Kidney epithelial cell (primary cell): ENCODE results near the gene WASF2. TPM values are rescaled to one million over a fixed set of nuclear protein-coding genes. Genes with fewer than 3 reads are reported as not detected.

Source experiments
- DNase-seq: peaks from one replicate; pipeline ENCODE4 v3.0.0-alpha.2; 2010; ENCODE audit warnings: low read depth
- H3K27me3 ChIP-seq: 2 replicates; pipeline ENCODE4 v1.6.0; 2011; ENCODE audit warnings: low read length; ENCODE audit not compliant: control insufficient read depth, insufficient read depth
- H3K36me3 ChIP-seq: 2 replicates; pipeline ENCODE4 v1.5.1; 2011; ENCODE audit warnings: low read length; ENCODE audit not compliant: control insufficient read depth, insufficient read depth
- H3K4me3 ChIP-seq: 2 replicates; pipeline ENCODE4 v1.5.1; 2011; ENCODE audit warnings: low read depth, mild to moderate bottlenecking, control low read depth, low read length
- total RNA-seq: library from RNA; depleted of rRNA; stranded (reverse); fragments of >200 nt; gene quantifications from 2 replicates; pipeline ENCODE4 v1.2.3, GENCODE V29; 2015
- TF ChIP-seq, protein P1 (sequence below): IDR thresholded peaks from 2 replicates; pipeline ENCODE4 v1.5.1; 2011; ENCODE audit warnings: mild to moderate bottlenecking, moderate library complexity, low read length, control low read depth, inconsistent platforms; ENCODE audit not compliant: insufficient read depth, poor library complexity, severe bottlenecking

Gene WASF2
- total RNA-seq, 1 donor from 2014 or later: 52.4 TPM

DNA sequence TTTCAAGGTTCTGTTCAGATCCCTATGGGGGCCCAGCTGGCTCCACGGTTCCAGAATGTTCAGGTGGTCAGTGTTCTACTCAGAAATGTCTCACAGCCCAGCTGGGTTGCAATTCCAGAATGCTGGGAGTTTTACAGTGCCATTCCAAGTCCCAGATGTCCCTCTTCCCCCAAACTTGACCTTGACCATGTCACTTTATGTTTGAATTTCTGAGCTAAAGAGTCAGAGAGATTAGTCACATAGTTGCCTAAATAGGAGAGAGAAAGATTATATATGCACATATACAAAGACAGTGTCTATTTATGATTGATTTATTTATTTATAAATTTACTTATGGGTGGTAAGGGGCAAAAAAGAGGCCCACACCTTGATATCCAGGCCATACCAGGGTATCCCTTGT, 95.0 kb downstream of the WASF2 start:
- no peak for DNase-seq
- TF ChIP-seq, protein P1, sequence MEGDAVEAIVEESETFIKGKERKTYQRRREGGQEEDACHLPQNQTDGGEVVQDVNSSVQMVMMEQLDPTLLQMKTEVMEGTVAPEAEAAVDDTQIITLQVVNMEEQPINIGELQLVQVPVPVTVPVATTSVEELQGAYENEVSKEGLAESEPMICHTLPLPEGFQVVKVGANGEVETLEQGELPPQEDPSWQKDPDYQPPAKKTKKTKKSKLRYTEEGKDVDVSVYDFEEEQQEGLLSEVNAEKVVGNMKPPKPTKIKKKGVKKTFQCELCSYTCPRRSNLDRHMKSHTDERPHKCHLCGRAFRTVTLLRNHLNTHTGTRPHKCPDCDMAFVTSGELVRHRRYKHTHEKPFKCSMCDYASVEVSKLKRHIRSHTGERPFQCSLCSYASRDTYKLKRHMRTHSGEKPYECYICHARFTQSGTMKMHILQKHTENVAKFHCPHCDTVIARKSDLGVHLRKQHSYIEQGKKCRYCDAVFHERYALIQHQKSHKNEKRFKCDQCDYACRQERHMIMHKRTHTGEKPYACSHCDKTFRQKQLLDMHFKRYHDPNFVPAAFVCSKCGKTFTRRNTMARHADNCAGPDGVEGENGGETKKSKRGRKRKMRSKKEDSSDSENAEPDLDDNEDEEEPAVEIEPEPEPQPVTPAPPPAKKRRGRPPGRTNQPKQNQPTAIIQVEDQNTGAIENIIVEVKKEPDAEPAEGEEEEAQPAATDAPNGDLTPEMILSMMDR: no peak
- H3K4me3 ChIP-seq: no peak overlapping the region
- peaks cover 14% of the 10 kb centered on the region for H3K27me3 ChIP-seq
- no peaks in the 10 kb centered on the region for H3K36me3 ChIP-seq

DNA sequence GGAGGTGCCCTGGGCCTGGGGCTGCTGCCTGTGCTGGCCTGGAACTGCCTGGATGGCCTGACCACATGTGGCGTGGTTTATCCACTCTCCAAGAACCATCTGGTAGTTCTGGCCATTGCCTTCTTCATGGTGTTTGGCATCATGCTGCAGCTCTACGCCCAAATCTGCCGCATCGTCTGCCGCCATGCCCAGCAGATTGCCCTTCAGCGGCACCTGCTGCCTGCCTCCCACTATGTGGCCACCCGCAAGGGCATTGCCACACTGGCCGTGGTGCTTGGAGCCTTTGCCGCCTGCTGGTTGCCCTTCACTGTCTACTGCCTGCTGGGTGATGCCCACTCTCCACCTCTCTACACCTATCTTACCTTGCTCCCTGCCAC, 95.7 kb downstream of the WASF2 start:
- Histone ChIP-seq H3K36me3 (no peaks in the 10 kb centered on the region), H3K27me3 (peaks cover 9% of the 10 kb centered on the region), H3K4me3 (no peak overlapping the region)
- TF ChIP-seq, protein P1: no peak
- DNase-seq: no peak

DNA sequence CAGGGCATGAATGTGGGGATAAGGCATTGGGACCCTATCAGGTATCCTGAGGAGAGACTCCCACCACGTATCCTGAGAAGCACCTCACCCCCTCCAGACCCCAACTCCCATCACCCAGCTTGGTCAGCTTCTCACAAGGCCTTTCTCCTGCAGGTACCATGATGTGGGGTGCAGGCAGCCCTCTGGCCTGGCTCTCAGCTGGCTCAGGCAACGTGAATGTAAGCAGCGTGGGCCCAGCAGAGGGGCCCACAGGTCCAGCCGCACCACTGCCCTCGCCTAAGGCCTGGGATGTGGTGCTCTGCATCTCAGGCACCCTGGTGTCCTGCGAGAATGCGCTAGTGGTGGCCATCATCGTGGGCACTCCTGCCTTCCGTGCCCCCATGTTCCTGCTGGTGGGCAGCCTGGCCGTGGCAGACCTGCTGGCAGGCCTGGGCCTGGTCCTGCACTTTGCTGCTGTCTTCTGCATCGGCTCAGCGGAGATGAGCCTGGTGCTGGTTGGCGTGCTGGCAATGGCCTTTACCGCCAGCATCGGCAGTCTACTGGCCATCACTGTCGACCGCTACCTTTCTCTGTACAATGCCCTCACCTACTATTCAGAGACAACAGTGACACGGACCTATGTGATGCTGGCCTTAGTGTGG, 96.2 kb downstream of the WASF2 start:
- TF ChIP-seq, protein P1: no peak
- peaks cover 6% of the 10 kb centered on the region for H3K27me3 ChIP-seq
- DNase-seq: no peak
- no peaks in the 10 kb centered on the region for H3K36me3 ChIP-seq
- H3K4me3 ChIP-seq: no peak overlapping the region

DNA sequence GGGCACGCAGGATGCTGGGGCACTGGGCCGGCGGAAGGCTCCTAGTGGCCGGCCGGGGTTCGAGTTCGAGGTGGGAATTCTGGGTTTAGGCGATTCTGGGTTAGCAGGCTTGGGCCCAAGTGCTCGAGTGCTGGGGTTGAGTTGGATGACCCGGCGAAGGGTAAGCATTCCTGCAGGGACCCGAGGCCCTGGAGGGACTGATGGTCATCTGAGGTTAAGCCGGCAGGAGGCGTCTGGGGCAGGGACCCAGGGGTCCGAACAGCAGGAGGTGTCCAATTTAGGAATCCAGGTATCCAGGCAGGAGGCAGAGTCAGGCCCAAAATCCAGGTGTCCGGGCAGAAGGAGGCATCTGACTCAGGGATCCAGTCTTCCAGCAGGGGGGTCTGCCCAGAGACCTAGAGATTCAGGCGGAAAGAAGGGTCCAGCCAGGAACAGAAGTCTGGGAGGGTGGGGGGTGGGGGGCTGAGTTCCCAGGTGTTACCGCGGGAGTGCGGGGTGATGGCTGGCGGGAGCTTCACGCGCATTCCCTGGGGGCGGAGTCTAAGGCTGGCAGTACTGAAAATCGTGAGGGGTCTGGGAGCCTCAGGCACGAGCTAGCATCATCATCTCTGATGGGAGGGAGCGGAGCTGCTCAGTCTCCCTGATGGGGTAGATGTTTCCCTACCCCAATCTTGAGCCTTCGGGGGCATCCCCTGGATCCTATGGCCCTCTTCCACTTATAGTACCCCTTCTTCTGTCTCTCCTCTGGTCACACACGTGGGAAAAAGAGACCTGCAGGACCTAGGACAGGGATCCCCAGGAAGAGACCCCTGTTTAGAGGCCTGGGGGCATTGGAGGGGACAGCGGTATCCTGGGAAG, 97.0 kb downstream of the WASF2 start:
- Histone ChIP-seq H3K4me3 (peak overlapping the region; percentile 74), H3K27me3 (peaks cover 6% of the 10 kb centered on the region), H3K36me3 (no peaks in the 10 kb centered on the region)
- no peak for DNase-seq
- TF ChIP-seq, protein P1: peak; percentile 45

DNA sequence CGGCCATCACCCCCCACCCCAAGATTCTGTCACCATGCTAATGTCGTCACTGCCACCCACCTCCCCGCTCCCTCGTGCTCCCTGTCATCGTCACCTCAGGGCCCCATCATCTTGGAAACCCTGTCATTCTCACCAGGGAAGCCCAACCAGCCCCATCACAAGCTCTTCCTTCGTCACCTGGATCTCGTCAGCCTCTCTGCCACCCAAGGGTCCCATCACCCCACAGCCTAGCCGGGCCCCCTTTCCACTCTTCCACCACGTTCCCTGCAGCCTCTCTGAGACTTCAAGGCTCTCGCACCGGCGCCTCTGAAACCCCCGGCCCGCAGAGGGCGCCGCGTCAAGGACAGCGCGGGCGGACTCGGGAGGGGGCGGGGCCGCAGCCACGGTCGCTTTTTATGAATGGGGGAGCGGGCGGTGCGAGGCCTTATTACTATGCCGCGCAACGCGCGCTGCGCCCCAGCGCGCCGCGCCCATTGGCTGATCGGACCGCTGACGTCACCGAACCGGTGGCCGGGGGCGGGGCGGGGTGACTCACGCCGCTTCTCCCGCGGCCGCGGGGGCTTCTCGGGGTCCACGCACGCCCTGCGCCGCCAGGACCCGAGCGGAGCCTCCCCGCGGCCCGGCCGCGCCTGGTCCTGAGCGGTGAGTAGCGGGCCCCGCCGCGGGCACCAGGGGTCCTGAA, 97.7 kb downstream of the WASF2 start, which contains the start of gene GPR3:
Gene GPR3 (plus strand): TSS at position 527 of the 682 bp plus-strand sequence. CDS start 1,177 bp downstream, outside the sequence.
- TF ChIP-seq, protein P1: peak; percentile 64
- peak within 1 kb of the TSS; percentile 74 for H3K4me3 ChIP-seq
- peaks cover 6% of the 10 kb centered on the region for H3K27me3 ChIP-seq
- H3K36me3 ChIP-seq: no peaks in the 10 kb centered on the region
- DNase-seq: no peak
